PC-9 (cell line): ENCODE results near the gene SNCAIP.

Experiments used
- EZH2 ChIP-seq: fragments of 200-600 bp; sonication (generic); IDR thresholded peaks from 2 replicates; pipeline ENCODE4 v1.8.0; 2017; ENCODE audit warnings: antibody characterized with exemption, low read depth
- TF ChIP-seq, protein P1 (sequence below): fragments of 200-600 bp; sonication (generic); conservative IDR thresholded peaks from 2 replicates; pipeline ENCODE4 v1.6.1; 2017; ENCODE audit warnings: mixed run types, antibody characterized with exemption, mild to moderate bottlenecking, moderate library complexity

DNA sequence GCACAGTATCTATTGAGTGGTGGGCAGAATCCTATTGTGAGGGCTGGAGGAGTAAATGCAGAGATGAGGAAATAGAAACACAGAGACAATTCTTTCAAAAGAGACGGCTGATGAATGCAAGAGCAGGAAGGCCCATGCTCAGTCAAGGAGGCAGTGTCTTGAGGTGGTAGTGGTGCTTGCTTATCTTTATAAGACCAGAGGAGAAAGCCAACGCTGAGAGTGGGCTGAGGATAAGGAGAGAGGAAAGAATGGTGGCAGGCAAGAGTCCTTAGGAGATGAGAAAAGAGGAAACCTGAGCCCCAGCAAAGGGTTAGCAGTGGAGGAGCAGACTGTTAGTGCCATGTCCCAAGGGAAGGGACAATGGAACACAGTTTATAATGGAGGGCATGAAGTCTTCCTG lies 86.0 kb downstream of the SNCAIP start:
- TF ChIP-seq, protein P1, sequence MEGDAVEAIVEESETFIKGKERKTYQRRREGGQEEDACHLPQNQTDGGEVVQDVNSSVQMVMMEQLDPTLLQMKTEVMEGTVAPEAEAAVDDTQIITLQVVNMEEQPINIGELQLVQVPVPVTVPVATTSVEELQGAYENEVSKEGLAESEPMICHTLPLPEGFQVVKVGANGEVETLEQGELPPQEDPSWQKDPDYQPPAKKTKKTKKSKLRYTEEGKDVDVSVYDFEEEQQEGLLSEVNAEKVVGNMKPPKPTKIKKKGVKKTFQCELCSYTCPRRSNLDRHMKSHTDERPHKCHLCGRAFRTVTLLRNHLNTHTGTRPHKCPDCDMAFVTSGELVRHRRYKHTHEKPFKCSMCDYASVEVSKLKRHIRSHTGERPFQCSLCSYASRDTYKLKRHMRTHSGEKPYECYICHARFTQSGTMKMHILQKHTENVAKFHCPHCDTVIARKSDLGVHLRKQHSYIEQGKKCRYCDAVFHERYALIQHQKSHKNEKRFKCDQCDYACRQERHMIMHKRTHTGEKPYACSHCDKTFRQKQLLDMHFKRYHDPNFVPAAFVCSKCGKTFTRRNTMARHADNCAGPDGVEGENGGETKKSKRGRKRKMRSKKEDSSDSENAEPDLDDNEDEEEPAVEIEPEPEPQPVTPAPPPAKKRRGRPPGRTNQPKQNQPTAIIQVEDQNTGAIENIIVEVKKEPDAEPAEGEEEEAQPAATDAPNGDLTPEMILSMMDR, result no peak
- no peak for TF ChIP-seq EZH2
